ENCODE data around the gene ETFA. TPM values are rescaled to one million over a fixed set of nuclear protein-coding genes. Genes with fewer than 3 reads are reported as not detected.

ETFA gene
- total RNA-seq, 4 donors from 2014 or later: 56.6 to 125 (median 83.1) TPM

DNA sequence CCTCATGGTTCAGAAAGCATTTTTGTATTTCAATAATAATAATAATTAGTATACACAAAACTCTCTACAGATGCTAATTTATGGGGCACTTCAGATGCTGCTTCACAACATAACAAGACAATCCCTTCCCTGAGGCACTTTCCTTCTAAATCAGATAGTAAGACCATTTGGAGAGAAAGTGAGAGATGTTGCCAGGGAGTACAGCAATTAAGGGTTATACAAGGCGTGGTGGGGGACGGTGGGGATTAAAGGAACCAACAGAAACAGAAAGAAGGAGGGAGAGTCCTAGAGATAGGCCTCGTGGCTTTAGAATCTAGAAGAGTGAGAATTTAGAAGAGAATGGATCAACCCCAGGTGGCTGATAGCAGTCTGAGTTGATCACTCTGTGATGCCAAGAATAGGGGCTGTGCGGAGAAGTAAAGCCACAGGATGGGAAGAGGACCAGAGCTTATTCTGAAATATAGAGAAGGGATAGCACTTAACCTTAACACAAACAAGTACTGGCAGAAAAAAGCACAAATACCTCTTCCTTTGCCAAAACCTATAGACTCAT lies 76.9 kb downstream of the ETFA start:
- TF ChIP-seq POLR2A (IDR thresholded peaks at IDR 0.05): no peak
- TF ChIP-seq, protein P1, sequence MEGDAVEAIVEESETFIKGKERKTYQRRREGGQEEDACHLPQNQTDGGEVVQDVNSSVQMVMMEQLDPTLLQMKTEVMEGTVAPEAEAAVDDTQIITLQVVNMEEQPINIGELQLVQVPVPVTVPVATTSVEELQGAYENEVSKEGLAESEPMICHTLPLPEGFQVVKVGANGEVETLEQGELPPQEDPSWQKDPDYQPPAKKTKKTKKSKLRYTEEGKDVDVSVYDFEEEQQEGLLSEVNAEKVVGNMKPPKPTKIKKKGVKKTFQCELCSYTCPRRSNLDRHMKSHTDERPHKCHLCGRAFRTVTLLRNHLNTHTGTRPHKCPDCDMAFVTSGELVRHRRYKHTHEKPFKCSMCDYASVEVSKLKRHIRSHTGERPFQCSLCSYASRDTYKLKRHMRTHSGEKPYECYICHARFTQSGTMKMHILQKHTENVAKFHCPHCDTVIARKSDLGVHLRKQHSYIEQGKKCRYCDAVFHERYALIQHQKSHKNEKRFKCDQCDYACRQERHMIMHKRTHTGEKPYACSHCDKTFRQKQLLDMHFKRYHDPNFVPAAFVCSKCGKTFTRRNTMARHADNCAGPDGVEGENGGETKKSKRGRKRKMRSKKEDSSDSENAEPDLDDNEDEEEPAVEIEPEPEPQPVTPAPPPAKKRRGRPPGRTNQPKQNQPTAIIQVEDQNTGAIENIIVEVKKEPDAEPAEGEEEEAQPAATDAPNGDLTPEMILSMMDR (IDR thresholded peaks at IDR 0.05): no peak
- H3K9me3 ChIP-seq: no peaks in the 10 kb centered on the region
- no peak overlapping the region for H3K27ac ChIP-seq
- DNase-seq: no peak
- intact Hi-C loops (cut with DNase I): no loop called here
- no peaks in the 10 kb centered on the region for H3K27me3 ChIP-seq
- WGBS, 2 donors: 44 to 63% methylated on average over 4 of the region's 4 CpGs
- H3K4me1 ChIP-seq: peaks cover 0 to 20% (median 6%) of the 10 kb centered on the region in 3 donors
- peaks cover 0 to 16% (median 3%) of the 10 kb centered on the region in 3 donors for H3K36me3 ChIP-seq
- H3K4me3 ChIP-seq: no peak overlapping the region

DNA sequence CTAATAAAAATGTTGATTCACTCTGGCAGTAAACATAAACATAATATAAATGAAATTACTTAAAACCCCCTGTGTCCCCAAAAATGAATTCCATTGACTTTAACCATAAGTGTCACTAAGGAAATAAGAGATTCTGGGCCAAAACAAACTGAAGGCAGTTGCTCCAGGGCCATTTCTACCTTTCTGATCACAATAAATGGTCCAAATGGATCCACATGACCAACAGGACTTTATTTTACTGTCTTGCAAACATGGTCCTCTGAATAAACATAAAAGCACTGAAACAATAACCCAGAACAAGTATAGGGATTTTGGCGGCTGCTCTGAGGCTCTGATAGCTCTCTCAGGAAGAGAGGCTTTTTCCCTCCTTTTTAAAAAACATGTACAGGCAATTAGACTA lies 77.3 kb downstream of the ETFA start:
- intact Hi-C loops (cut with DNase I): no loop called here
- no peak overlapping the region for H3K27ac ChIP-seq
- H3K27me3 ChIP-seq: no peaks in the 10 kb centered on the region
- no peak for DNase-seq
- no peak overlapping the region for H3K4me3 ChIP-seq
- H3K36me3 ChIP-seq: peaks cover 0 to 20% (median 3%) of the 10 kb centered on the region in 3 donors
- TF ChIP-seq, protein P1 (IDR thresholded peaks at IDR 0.05): no peak
- no peak for TF ChIP-seq POLR2A (IDR thresholded peaks at IDR 0.05)
- H3K4me1 ChIP-seq: peaks cover 0 to 20% (median 6%) of the 10 kb centered on the region in 3 donors
- H3K9me3 ChIP-seq: no peaks in the 10 kb centered on the region
- WGBS, 2 donors: 60 to 87% methylated on average over 1 of the region's 1 CpG

DNA sequence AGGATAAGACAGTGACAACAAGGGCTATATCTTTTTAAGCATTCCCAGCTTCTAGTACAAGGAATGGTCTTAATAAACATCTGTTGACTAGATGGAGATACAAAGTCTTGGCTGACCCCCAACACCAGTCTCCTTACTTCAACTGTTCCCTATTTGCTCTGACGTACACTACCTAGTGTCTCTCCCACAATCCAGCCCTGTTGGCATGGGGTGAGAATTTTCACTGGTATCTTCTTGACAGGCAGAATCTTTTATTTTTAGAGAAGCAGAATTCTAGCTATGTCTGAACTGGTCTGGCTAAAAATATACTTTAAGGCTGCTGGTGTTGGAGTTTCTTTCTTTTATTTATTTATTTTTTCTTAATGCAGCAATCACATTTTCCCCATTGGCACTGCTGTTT lies 82.0 kb downstream of the ETFA start:
- H3K27ac ChIP-seq: no peak overlapping the region
- DNase-seq: no peak
- no peak for TF ChIP-seq POLR2A (IDR thresholded peaks at IDR 0.05)
- TF ChIP-seq, protein P1 (IDR thresholded peaks at IDR 0.05): no peak
- H3K4me3 ChIP-seq: no peak overlapping the region
- peaks cover 3 to 64% (median 3%) of the 10 kb centered on the region in 3 donors for H3K36me3 ChIP-seq
- no peaks in the 10 kb centered on the region for H3K27me3 ChIP-seq
- WGBS, 2 donors: 88 to 91% methylated on average over 1 of the region's 1 CpG
- peaks cover 0 to 11% (median 2%) of the 10 kb centered on the region in 3 donors for H3K4me1 ChIP-seq
- intact Hi-C loops (cut with DNase I): no loop called here
- H3K9me3 ChIP-seq: no peaks in the 10 kb centered on the region

DNA sequence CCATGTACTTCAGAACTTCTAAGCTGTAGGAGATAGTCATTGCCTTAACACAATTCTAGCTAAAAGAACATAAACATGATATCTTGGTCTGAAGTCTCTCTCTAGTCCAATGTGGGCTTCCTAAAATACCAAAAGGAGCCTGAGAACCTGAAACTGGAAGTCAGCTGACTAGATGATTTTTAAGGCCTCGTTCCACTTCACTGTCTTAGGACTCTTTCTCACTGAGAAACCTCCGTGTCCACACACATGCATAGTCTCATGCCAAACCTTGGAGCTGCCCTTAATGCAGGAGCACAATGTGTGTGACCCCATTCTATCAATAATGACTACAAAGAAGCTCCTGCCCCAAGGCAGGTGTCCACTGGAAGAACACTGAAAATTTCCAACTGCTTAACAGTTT lies 87.7 kb downstream of the ETFA start:
- Histone ChIP-seq H3K27ac (no peak overlapping the region), H3K4me1 (no peaks in the 10 kb centered on the region), H3K36me3 (peaks cover 0 to 77% (median 9%) of the 10 kb centered on the region in 3 donors), H3K4me3 (no peak overlapping the region), H3K9me3 (no peaks in the 10 kb centered on the region), H3K27me3 (no peaks in the 10 kb centered on the region)
- intact Hi-C loops (cut with DNase I): no loop called here
- TF ChIP-seq POLR2A (IDR thresholded peaks at IDR 0.05): no peak
- TF ChIP-seq, protein P1 (IDR thresholded peaks at IDR 0.05): no peak
- DNase-seq: no peak
- 96 to 100% methylated on average over 2 of the region's 2 CpGs for WGBS, 2 donors

DNA sequence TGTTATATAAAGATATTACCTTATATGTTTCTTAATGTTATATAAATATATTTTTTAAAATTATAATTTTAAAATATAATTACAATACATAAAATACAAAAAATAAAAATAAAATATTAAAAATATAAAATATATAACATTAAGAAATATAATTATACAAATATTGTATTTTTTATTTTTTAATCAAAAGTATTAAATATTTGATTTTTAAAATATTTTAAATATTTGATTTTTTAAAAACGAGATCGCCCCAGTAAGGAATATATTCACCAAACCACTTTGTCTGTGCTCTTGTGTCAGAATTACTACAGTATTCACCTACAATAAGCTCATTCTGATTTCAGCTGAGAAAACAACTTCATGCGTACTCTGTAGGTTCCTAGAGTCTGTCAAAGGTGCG lies 89.1 kb downstream of the ETFA start:
- 94 to 97% methylated on average over 4 of the region's 4 CpGs for WGBS, 2 donors
- TF ChIP-seq, protein P1 (IDR thresholded peaks at IDR 0.05): no peak
- TF ChIP-seq POLR2A (IDR thresholded peaks at IDR 0.05): no peak
- DNase-seq: no peak
- Histone ChIP-seq H3K27ac (no peak overlapping the region), H3K36me3 (peaks cover 0 to 65% (median 9%) of the 10 kb centered on the region in 3 donors), H3K27me3 (no peaks in the 10 kb centered on the region), H3K9me3 (no peaks in the 10 kb centered on the region), H3K4me3 (no peak overlapping the region), H3K4me1 (peaks cover 0 to 8% (median 7%) of the 10 kb centered on the region in 3 donors)
- intact Hi-C loops (cut with DNase I): no loop called here

All from esophagus squamous epithelium (tissue), 5 donors.